ACC112 (cell line): Measurements from ENCODE around the gene SLC22A3.
A peak's percentile ranks its signal among the peaks of the same experiment; 100 is the strongest.
"Not testable (repeated sequence)": the region's sequence is repeated elsewhere in the genome, so short reads cannot be mapped to it uniquely, and the experiment has no call there.

Experiments used
- H2AFZ ChIP-seq: fragments of 200-600 bp; sonication (generic); one replicate; pipeline ENCODE4 v1.6.0; 2017; ENCODE audit warnings: antibody characterized with exemption, low read length; ENCODE audit not compliant: unreplicated experiment
- H3K27ac ChIP-seq: fragments of 200-600 bp; sonication (generic); 2 replicates; pipeline ENCODE4 v1.5.1; 2014; ENCODE audit warnings: low read depth, mild to moderate bottlenecking, antibody characterized with exemption, low read length, moderate library complexity
- H3K27me3 ChIP-seq: fragments of 200-600 bp; sonication (generic); 2 replicates; pipeline ENCODE4 v1.6.1; 2014; ENCODE audit warnings: mild to moderate bottlenecking, antibody characterized with exemption, low read length, moderate library complexity, mixed read lengths; ENCODE audit not compliant: insufficient read depth
- H3K36me3 ChIP-seq: fragments of 200-600 bp; sonication (generic); 2 replicates; pipeline ENCODE4 v1.6.1; 2016; ENCODE audit warnings: mild to moderate bottlenecking, antibody characterized with exemption, low read length, moderate library complexity, mixed read lengths; ENCODE audit not compliant: insufficient read depth
- H3K4me1 ChIP-seq: fragments of 200-600 bp; sonication (generic); one replicate; pipeline ENCODE4 v1.6.1; 2016; ENCODE audit warnings: low read length, mixed read lengths; ENCODE audit not compliant: insufficient read depth, unreplicated experiment, control insufficient read depth
- H3K4me3 ChIP-seq: fragments of 200-600 bp; sonication (generic); 2 replicates; pipeline ENCODE4 v1.5.1; 2014; ENCODE audit warnings: mild to moderate bottlenecking, low read depth, low read length
- H3K79me2 ChIP-seq: fragments of 200-600 bp; sonication (generic); one replicate; pipeline ENCODE4 v1.6.0; 2016; ENCODE audit warnings: low read length; ENCODE audit not compliant: control insufficient read depth, unreplicated experiment, insufficient read depth

The SLC22A3 gene

GRCh38 chr6:160348223-160349019 lies at the start of gene SLC22A3:
Gene SLC22A3, plus strand, starts transcription at chr6:160348378. Its CDS starts 42 bp downstream, at chr6:160348420.
- Histone ChIP-seq H3K27me3 (peaks cover 9% of the 10 kb centered on the region; the same call in 1 of the 2 replicates), H2AFZ (peak within 1 kb of the TSS; percentile 55), H3K79me2 (no peaks in the 10 kb centered on the region), H3K36me3 (no peaks in the 10 kb centered on the region), H3K4me3 (peak within 1 kb of the TSS; percentile 86), H3K4me1 (no peaks in the 10 kb centered on the region), H3K27ac (no peak within 1 kb of the TSS)

GRCh38 chr6:160299559-160299958 lies 48.6 kb upstream of the SLC22A3 start:
- no peak overlapping the region for H3K27ac ChIP-seq
- no peak overlapping the region for H2AFZ ChIP-seq
- no peaks in the 10 kb centered on the region for H3K27me3 ChIP-seq

GRCh38 chr6:160300076-160300695 lies 48.0 kb upstream of the SLC22A3 start:
- Histone ChIP-seq H3K79me2 (no peaks in the 10 kb centered on the region), H2AFZ (no peak overlapping the region), H3K27ac (no peak overlapping the region), H3K4me3 (no peak overlapping the region), H3K27me3 (no peaks in the 10 kb centered on the region), H3K36me3 (no peaks in the 10 kb centered on the region), H3K4me1 (no peaks in the 10 kb centered on the region)

More at GRCh38 chr6:160299559-160299958, 48.6 kb upstream of the SLC22A3 start:
- H3K4me3 ChIP-seq = no peak overlapping the region
- H3K4me1 ChIP-seq = no peaks in the 10 kb centered on the region
- H3K36me3 ChIP-seq = no peaks in the 10 kb centered on the region
- H3K79me2 ChIP-seq = no peaks in the 10 kb centered on the region

- Histone ChIP-seq H3K4me3 (no peak overlapping the region), H3K4me1 (no peaks in the 10 kb centered on the region), H3K36me3 (no peaks in the 10 kb centered on the region), H3K27ac (no peak overlapping the region), H2AFZ (no peak overlapping the region), H3K79me2 (no peaks in the 10 kb centered on the region), H3K27me3 (no peaks in the 10 kb centered on the region)
These were observed 46.8 kb upstream of the SLC22A3 start for GRCh38 chr6:160301339-160301738.

GRCh38 chr6:160302431-160303082 lies 45.6 kb upstream of the SLC22A3 start:
- not testable (repeated sequence) for H3K36me3 ChIP-seq, H3K27me3 ChIP-seq, H3K4me1 ChIP-seq, H2AFZ ChIP-seq, H3K27ac ChIP-seq, H3K4me3 ChIP-seq, H3K79me2 ChIP-seq

- H2AFZ ChIP-seq = no peak overlapping the region
- no peaks in the 10 kb centered on the region for H3K4me1 ChIP-seq
- no peak overlapping the region for H3K4me3 ChIP-seq
- H3K27ac ChIP-seq = no peak overlapping the region
- H3K79me2 ChIP-seq = no peaks in the 10 kb centered on the region
- no peaks in the 10 kb centered on the region for H3K27me3 ChIP-seq
- no peaks in the 10 kb centered on the region for H3K36me3 ChIP-seq
These were observed 44.4 kb upstream of the SLC22A3 start for GRCh38 chr6:160303806-160304205.

GRCh38 chr6:160305926-160306713 lies 42.1 kb upstream of the SLC22A3 start:
- H3K27ac ChIP-seq = no peak overlapping the region
- H3K79me2 ChIP-seq = no peaks in the 10 kb centered on the region
- H2AFZ ChIP-seq = no peak overlapping the region
- H3K36me3 ChIP-seq = no peaks in the 10 kb centered on the region
- H3K4me3 ChIP-seq = no peak overlapping the region
- H3K27me3 ChIP-seq = no peaks in the 10 kb centered on the region
- no peaks in the 10 kb centered on the region for H3K4me1 ChIP-seq

GRCh38 chr6:160309718-160310117 lies 38.5 kb upstream of the SLC22A3 start:
- no peak overlapping the region for H2AFZ ChIP-seq
- H3K36me3 ChIP-seq = no peaks in the 10 kb centered on the region
- H3K27ac ChIP-seq = no peak overlapping the region
- no peaks in the 10 kb centered on the region for H3K79me2 ChIP-seq
- H3K4me1 ChIP-seq = no peaks in the 10 kb centered on the region
- H3K4me3 ChIP-seq = no peak overlapping the region
- no peaks in the 10 kb centered on the region for H3K27me3 ChIP-seq

GRCh38 chr6:160312900-160313299 lies 35.3 kb upstream of the SLC22A3 start:
- Histone ChIP-seq H3K4me1 (no peaks in the 10 kb centered on the region), H3K27me3 (peaks cover 2% of the 10 kb centered on the region; the same call in 1 of the 2 replicates), H3K4me3 (no peak overlapping the region), H3K36me3 (no peaks in the 10 kb centered on the region), H2AFZ (no peak overlapping the region), H3K79me2 (no peaks in the 10 kb centered on the region), H3K27ac (no peak overlapping the region)

GRCh38 chr6:160315310-160315709 lies 32.9 kb upstream of the SLC22A3 start:
- Histone ChIP-seq H3K27ac (no peak overlapping the region), H3K79me2 (no peaks in the 10 kb centered on the region), H3K36me3 (no peaks in the 10 kb centered on the region), H2AFZ (no peak overlapping the region), H3K4me3 (no peak overlapping the region), H3K4me1 (no peaks in the 10 kb centered on the region), H3K27me3 (peaks cover 5% of the 10 kb centered on the region; the same call in 1 of the 2 replicates)
